RWPE1 (cell line): ENCODE measurements around the gene XBP1.
"Not testable (repeated sequence)": the region's sequence is repeated elsewhere in the genome, so short reads cannot be mapped to it uniquely, and the experiment has no call there.

Source experiments
- CTCF ChIA-PET: fragments of 350-600 bp; sonication (Branson Sonifier 250); formaldehyde crosslinking; extraction: SDS; loops from one replicate; lab custom pipeline; 2021; lab: Yijun Ruan, JAX
- POLR2A ChIA-PET: fragments of 400-600 bp; formaldehyde crosslinking; extraction: SDS; loops from one replicate; lab custom pipeline; 2020; ENCODE audit warnings: antibody characterized with exemption; ENCODE audit not compliant: low non-redundant PET; lab: Yijun Ruan, JAX
- DNase-seq: peaks from one replicate; pipeline ENCODE4 v3.0.0; 2012; ENCODE audit warnings: low spot score
- H3K27ac ChIP-seq: fragments of 450-650 bp; 2 replicates; pipeline ENCODE4 v1.5.1; 2017
- CTCF ChIP-seq: fragments of 450-650 bp; conservative IDR thresholded peaks from 2 replicates; pipeline ENCODE4 v1.5.1; 2017; ENCODE audit warnings: low read depth, mild to moderate bottlenecking

Gene XBP1

GRCh38 chr22:28800308-28801041 is at the start of gene XBP1:
TSS of gene XBP1 (minus strand) at chr22:28800569.
- peak within 1 kb of the TSS; percentile 97 for H3K27ac ChIP-seq
- ChIA-PET CTCF (no interaction called here), POLR2A (interaction anchor here (0.5 to 0.7 kb wide), 5 partner anchors 9 to 236 kb away, joined by 3 to 4 read pairs (median 3); partner anchors contain the start of gene CCDC117)
- no peak for TF ChIP-seq CTCF
- peak; percentile 98 for DNase-seq

GRCh38 chr22:28846994-28847393 is 46.6 kb upstream of the XBP1 start:
- DNase-seq = no peak
- POLR2A ChIA-PET = no interaction called here
- TF ChIP-seq CTCF = no peak
- CTCF ChIA-PET = no interaction called here
- H3K27ac ChIP-seq = no peak overlapping the region

DNA sequence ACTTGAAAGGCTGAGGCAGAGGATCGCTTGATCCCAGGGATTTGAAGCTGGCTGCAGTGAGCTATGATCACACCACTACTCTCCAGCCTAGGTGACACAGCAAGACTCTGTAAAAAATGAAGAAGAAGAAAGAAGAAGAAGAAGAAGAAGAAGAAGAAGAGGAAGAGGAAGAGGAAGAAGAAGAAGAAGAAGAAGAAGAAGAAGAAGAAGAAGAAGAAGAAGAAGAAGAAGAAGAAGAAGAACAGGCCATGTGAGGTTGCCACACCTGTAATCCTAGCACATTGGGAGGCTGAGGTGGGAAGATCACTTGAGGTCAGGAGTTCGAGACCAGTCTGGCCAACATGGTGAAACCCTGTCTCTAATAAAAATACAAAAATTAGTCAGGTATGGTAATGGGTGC is 43.9 kb upstream of the XBP1 start:
- POLR2A ChIA-PET, CTCF ChIA-PET, DNase-seq, H3K27ac ChIP-seq: not testable (repeated sequence)

GRCh38 chr22:28843633-28844032 is 43.3 kb upstream of the XBP1 start:
- TF ChIP-seq CTCF = no peak
- ChIA-PET POLR2A (no interaction called here), CTCF (no interaction called here)
- DNase-seq = no peak
- no peak overlapping the region for H3K27ac ChIP-seq

- no peak overlapping the region for H3K27ac ChIP-seq
- POLR2A ChIA-PET = no interaction called here
These were observed 40.7 kb upstream of the XBP1 start for GRCh38 chr22:28841111-28841510.

DNA sequence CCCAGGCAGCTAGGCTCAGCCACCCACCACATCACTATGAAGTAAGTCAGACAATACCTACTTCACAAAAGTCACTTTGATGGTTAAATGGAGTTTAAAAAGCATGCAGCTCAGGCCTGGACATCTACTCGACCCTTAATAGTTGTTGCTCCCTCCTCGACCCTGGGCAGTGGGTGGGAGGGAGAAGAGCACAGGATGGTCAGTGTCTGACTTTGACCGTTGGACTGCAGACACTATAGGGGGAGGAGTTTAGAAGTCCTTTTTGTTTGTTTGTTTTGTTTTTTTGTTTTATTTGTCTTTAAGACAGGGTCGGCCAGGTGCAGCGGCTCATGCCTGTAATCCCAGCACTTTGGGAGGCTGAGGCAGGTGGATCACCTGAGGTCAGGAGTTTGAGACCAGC is 38.6 kb upstream of the XBP1 start:
- ChIA-PET CTCF (no interaction called here), POLR2A (no interaction called here)
- DNase-seq = no peak
- no peak overlapping the region for H3K27ac ChIP-seq
- TF ChIP-seq CTCF = no peak

More at GRCh38 chr22:28841111-28841510, 40.7 kb upstream of the XBP1 start:
- no peak for TF ChIP-seq CTCF
- CTCF ChIA-PET = no interaction called here
- DNase-seq = no peak

DNA sequence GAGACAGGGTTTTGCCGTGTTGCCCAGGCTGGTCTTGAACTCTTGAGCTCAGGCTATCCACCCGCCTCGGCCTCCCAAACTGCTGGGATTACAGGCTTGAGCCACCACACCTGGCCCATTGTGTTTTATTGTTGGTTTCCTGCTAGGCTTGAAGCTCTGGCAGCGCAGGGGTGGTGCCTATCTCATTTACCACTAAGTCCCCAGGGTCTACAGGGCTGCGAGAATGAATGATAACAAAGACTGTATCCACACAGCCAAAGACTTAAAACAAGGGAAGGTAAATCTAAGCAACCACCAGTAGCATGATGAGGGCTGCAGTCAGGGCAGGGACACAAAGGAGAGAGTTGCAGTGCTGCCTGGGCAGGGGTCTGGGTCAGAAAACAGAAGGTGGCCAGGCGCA is 37.3 kb upstream of the XBP1 start:
- no peak for DNase-seq
- no peak for TF ChIP-seq CTCF
- POLR2A ChIA-PET = no interaction called here
- H3K27ac ChIP-seq = no peak overlapping the region
- CTCF ChIA-PET = interaction anchor here (0.7 kb wide), 1 partner anchor 8 kb away, joined by 3 read pairs; no protein-coding TSS in a partner anchor
